GM12878 (cell line): ENCODE measurements around the gene IL20RB. TPM values are rescaled to one million over a fixed set of nuclear protein-coding genes. Genes with fewer than 3 reads are reported as not detected.

ENCODE experiments used
- BCL3 ChIP-seq: IDR thresholded peaks from 2 replicates; pipeline ENCODE4 v1.6.1; 2011; ENCODE audit warnings: borderline replicate concordance, low read depth, mild to moderate bottlenecking, moderate library complexity, low read length; ENCODE audit not compliant: insufficient read depth, poor library complexity, severe bottlenecking
- BHLHE40 ChIP-seq, 2 experiments: fragments of 450-650 bp in 1 of 2; IDR thresholded peaks; 2 replicates each; pipeline ENCODE4 v1.6.1; 2011 to 2017; ENCODE audit warnings: low read depth in 2 of 2, borderline replicate concordance in 1 of 2, improper control_type of control experiment in 1 of 2, low read length in 1 of 2, mild to moderate bottlenecking in 1 of 2
- CBX3 ChIP-seq: fragments of 200-600 bp; sonication (generic); IDR thresholded peaks from 2 replicates; pipeline ENCODE4 v1.6.1; 2016; ENCODE audit warnings: low read depth, borderline replicate concordance
- CBX5 ChIP-seq: sonication (generic); IDR thresholded peaks from 2 replicates; pipeline ENCODE4 v1.6.1; 2016; ENCODE audit warnings: low read depth, moderate library complexity, mild to moderate bottlenecking, inconsistent platforms
- EED ChIP-seq: sonication (generic); IDR thresholded peaks from 2 replicates; pipeline ENCODE4 v1.6.1; 2016; ENCODE audit warnings: antibody characterized with exemption, low read depth
- EGR1 ChIP-seq, 2 experiments: IDR thresholded peaks; 1 replicate in 1 of 2; 2 replicates in 1 of 2; pipeline ENCODE4 v1.6.1; 2011 to 2012; ENCODE audit warnings: low read depth in 2 of 2, low read length in 2 of 2, borderline replicate concordance in 1 of 2, mild to moderate bottlenecking in 1 of 2, moderate library complexity in 1 of 2
- FOS ChIP-seq: IDR thresholded peaks from 3 replicates; pipeline ENCODE4 v1.6.1; 2011; ENCODE audit warnings: borderline replicate concordance; ENCODE audit not compliant: insufficient read length; ENCODE audit errors: extremely low read depth
- HDAC2 ChIP-seq: fragments of 200-600 bp; sonication (generic); IDR thresholded peaks from 2 replicates; pipeline ENCODE4 v1.6.1; 2017
- IKZF2 ChIP-seq, 2 experiments: fragments of 450-650 bp; IDR thresholded peaks; 2 replicates each; pipeline ENCODE4 v1.6.1; 2017; ENCODE audit warnings: mild to moderate bottlenecking in 2 of 2, moderate library complexity in 2 of 2
- MYC ChIP-seq: IDR thresholded peaks from 2 replicates; pipeline ENCODE4 v1.6.1; 2011; ENCODE audit warnings: mild to moderate bottlenecking, low read length, moderate library complexity, inconsistent platforms; ENCODE audit not compliant: insufficient read depth, insufficient replicate concordance, insufficient read length, severe bottlenecking
- NFYA ChIP-seq: IDR thresholded peaks from 2 replicates; pipeline ENCODE4 v1.6.1; 2011; ENCODE audit warnings: low read depth, mild to moderate bottlenecking, low read length, improper control_type of control experiment, borderline replicate concordance
- POLR2AphosphoS5 ChIP-seq: IDR thresholded peaks from 2 replicates; pipeline ENCODE4 v1.6.1; 2011; ENCODE audit warnings: mild to moderate bottlenecking, low read length, inconsistent platforms
- RB1 ChIP-seq: fragments of 450-650 bp; formaldehyde crosslinking; IDR thresholded peaks from 2 replicates; pipeline ENCODE4 v1.6.1; 2017; ENCODE audit warnings: mild to moderate bottlenecking, borderline replicate concordance
- SMAD1 ChIP-seq: fragments of 450-650 bp; IDR thresholded peaks from 2 replicates; pipeline ENCODE4 v1.6.1; 2018; ENCODE audit warnings: mild to moderate bottlenecking, low read depth; ENCODE audit not compliant: partially characterized antibody
- SPI1 ChIP-seq: IDR thresholded peaks from 2 replicates; pipeline ENCODE4 v1.6.1; 2011; ENCODE audit warnings: low read depth, mild to moderate bottlenecking, low read length, moderate library complexity, borderline replicate concordance; ENCODE audit not compliant: insufficient read depth
- ZBED1 ChIP-seq: IDR thresholded peaks from 2 replicates; pipeline ENCODE4 v1.6.1; 2016; ENCODE audit warnings: borderline replicate concordance
- ZNF274 ChIP-seq: IDR thresholded peaks from one replicate; pipeline ENCODE4 v1.8.0; 2011; ENCODE audit not compliant: insufficient read length, insufficient read depth
- ZZZ3 ChIP-seq: IDR thresholded peaks from 2 replicates; pipeline ENCODE4 v1.6.1; 2011; ENCODE audit warnings: low read depth; ENCODE audit not compliant: control insufficient read depth, insufficient read length
- polyA plus RNA-seq, 11 experiments: library from polyadenylated mRNA; depleted of rRNA in 4 of 11; unstranded in 6 of 11; stranded (reverse) in 5 of 11; fragments of >200 nt; fragmentation: Nextera tagmentation in 4 of 11; fragmentation: Illumina TruSeq in 1 of 11; extraction: Ambion mirVana in 4 of 11; extraction: Trizol in 1 of 11; gene quantifications; 1 replicate in 1 of 11; 2 replicates in 10 of 11; pipeline versions ENCODE4 v1.2.1 to v1.2.3, GENCODE V29; 2011 to 2016; ENCODE audit warnings: inconsistent platforms in 2 of 11, missing spikeins in 2 of 11, low read depth in 1 of 11
- total RNA-seq, 4 experiments: library from RNA; depleted of rRNA in 3 of 4; stranded (reverse); fragments of >200 nt in 3 of 4; fragmentation: Illumina TruSeq in 1 of 4; extraction: Trizol in 1 of 4; gene quantifications; 2 replicates each; pipeline versions ENCODE4 v1.2.1 to v1.2.3, GENCODE V29; 2013 to 2021
- TF ChIP-seq, protein P1 (sequence below): fragments of 450-650 bp; formaldehyde crosslinking; IDR thresholded peaks from 2 replicates; pipeline ENCODE4 v1.4.0; 2020; ENCODE audit warnings: mild to moderate bottlenecking, moderate library complexity
- TF ChIP-seq, protein P2 (sequence below): fragments of 450-650 bp; IDR thresholded peaks from 2 replicates; pipeline ENCODE4 v1.6.1; 2016; ENCODE audit warnings: mild to moderate bottlenecking, moderate library complexity, borderline replicate concordance

IL20RB gene
- total and polyA plus RNA-seq, 10 of the 15 experiments (the other 5 are each of a cell fraction or from before 2014, with no cell fraction given) = 0.21 to 1.1 (median 0.54) TPM

DNA sequence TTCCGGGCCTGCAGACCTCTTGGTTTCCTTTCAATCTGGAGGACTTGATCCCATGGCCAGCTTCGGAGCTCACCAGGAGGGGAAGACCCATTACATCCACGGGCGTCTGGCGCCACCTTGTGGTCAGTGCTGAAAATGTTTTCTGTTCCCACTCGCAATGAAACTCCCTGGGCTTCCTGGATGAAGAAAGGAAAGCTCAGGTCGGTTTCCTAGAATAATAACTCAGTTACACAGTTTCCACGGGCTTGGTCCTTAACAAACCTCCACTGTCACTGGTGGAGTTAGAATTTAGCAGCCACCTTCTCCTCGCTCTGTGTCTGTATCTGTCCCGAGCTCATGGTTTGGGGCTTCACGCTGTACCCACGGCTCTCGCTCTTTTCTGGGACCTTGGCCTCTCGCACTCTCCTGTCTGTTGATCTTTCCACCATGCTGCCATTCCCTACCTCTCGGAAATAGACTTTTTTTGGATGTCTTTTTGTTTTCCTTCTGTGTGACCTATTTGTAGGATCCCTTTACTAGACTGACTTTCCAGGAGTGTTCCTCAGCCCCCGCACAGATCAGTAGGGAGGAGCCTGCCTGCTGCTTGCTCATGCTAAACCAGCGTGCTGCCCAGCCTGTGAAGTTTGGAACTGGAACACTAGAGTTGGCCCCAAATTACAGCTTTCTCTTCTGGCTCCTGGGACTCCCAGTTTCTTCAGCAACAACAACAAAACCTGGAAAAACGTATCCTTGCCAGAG lies 56.3 kb downstream of the IL20RB start (continued):
- TF ChIP-seq, protein P1, sequence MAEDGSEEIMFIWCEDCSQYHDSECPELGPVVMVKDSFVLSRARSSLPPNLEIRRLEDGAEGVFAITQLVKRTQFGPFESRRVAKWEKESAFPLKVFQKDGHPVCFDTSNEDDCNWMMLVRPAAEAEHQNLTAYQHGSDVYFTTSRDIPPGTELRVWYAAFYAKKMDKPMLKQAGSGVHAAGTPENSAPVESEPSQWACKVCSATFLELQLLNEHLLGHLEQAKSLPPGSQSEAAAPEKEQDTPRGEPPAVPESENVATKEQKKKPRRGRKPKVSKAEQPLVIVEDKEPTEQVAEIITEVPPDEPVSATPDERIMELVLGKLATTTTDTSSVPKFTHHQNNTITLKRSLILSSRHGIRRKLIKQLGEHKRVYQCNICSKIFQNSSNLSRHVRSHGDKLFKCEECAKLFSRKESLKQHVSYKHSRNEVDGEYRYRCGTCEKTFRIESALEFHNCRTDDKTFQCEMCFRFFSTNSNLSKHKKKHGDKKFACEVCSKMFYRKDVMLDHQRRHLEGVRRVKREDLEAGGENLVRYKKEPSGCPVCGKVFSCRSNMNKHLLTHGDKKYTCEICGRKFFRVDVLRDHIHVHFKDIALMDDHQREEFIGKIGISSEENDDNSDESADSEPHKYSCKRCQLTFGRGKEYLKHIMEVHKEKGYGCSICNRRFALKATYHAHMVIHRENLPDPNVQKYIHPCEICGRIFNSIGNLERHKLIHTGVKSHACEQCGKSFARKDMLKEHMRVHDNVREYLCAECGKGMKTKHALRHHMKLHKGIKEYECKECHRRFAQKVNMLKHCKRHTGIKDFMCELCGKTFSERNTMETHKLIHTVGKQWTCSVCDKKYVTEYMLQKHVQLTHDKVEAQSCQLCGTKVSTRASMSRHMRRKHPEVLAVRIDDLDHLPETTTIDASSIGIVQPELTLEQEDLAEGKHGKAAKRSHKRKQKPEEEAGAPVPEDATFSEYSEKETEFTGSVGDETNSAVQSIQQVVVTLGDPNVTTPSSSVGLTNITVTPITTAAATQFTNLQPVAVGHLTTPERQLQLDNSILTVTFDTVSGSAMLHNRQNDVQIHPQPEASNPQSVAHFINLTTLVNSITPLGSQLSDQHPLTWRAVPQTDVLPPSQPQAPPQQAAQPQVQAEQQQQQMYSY (CRISPR knock-in tag) = no peak
- TF ChIP-seq, protein P2, sequence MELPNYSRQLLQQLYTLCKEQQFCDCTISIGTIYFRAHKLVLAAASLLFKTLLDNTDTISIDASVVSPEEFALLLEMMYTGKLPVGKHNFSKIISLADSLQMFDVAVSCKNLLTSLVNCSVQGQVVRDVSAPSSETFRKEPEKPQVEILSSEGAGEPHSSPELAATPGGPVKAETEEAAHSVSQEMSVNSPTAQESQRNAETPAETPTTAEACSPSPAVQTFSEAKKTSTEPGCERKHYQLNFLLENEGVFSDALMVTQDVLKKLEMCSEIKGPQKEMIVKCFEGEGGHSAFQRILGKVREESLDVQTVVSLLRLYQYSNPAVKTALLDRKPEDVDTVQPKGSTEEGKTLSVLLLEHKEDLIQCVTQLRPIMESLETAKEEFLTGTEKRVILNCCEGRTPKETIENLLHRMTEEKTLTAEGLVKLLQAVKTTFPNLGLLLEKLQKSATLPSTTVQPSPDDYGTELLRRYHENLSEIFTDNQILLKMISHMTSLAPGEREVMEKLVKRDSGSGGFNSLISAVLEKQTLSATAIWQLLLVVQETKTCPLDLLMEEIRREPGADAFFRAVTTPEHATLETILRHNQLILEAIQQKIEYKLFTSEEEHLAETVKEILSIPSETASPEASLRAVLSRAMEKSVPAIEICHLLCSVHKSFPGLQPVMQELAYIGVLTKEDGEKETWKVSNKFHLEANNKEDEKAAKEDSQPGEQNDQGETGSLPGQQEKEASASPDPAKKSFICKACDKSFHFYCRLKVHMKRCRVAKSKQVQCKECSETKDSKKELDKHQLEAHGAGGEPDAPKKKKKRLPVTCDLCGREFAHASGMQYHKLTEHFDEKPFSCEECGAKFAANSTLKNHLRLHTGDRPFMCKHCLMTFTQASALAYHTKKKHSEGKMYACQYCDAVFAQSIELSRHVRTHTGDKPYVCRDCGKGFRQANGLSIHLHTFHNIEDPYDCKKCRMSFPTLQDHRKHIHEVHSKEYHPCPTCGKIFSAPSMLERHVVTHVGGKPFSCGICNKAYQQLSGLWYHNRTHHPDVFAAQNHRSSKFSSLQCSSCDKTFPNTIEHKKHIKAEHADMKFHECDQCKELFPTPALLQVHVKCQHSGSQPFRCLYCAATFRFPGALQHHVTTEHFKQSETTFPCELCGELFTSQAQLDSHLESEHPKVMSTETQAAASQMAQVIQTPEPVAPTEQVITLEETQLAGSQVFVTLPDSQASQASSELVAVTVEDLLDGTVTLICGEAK = no peak
- TF ChIP-seq SMAD1 = no peak
- no peak for TF ChIP-seq CBX5
- TF ChIP-seq HDAC2 = no peak
- no peak for TF ChIP-seq NFYA
- TF ChIP-seq EGR1 (IDR thresholded peaks at IDR 0.05; ENCODE audit: borderline replicate concordance in 1 of 2, low read depth in 2 of 2, low read length in 2 of 2) = no peak
- TF ChIP-seq CBX3 = no peak
- no peak for TF ChIP-seq RB1
- no peak for TF ChIP-seq FOS
- no peak for TF ChIP-seq ZNF274
- no peak for TF ChIP-seq BCL3
- TF ChIP-seq ZBED1 = no peak
- peak; percentile 10 to 33; a peak in 2 of 4 replicates for TF ChIP-seq IKZF2 (IDR thresholded peaks at IDR 0.05)
- TF ChIP-seq BHLHE40 (IDR thresholded peaks at IDR 0.05; ENCODE audit: borderline replicate concordance in 1 of 2, low read depth in 2 of 2, low read length in 1 of 2) = 0 out of 4 replicates have a peak, but pooled peaks of 1 of the 2 experiments have one; percentile 27
- no peak for TF ChIP-seq MYC
- no peak for TF ChIP-seq POLR2AphosphoS5
- no peak for TF ChIP-seq SPI1
- no peak for TF ChIP-seq ZZZ3
- TF ChIP-seq EED = no peak; the same call in 1 of the 2 replicates
